OCI-LY3 (cell line): ENCODE measurements around the gene SUMO4.

ENCODE experiments used
- EZH2phosphoT487 ChIP-seq: fragments of 200-600 bp; shearing (Covaris generic); IDR thresholded peaks from 2 replicates; pipeline ENCODE4 v1.6.1; 2018; ENCODE audit warnings: antibody characterized with exemption, mixed run types, low read depth
- TF ChIP-seq, protein P1 (sequence below): fragments of 200-600, 300-600 bp; sonication (generic); IDR thresholded peaks from 2 replicates; pipeline ENCODE4 v1.5.1; 2014; ENCODE audit warnings: antibody characterized with exemption, low read length, low read depth

DNA sequence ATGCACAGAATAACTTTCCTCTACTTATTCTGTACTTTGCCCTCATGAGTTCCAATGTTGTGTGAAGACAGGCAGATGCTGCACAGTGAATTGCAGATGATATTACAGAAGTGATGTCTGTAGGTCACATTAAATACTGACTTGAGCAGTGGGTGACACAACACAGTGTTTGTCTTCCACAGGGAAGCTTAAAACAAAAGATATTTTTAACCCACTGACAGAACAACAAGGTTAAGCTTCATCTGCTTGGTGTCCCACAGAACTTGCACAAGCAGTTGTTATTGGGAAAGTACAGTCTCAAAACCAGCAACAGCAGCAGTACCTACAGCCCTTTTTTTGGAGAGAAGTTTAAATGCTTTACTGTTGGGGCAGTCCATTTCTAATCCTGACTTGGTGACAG is 10.5 kb downstream of the SUMO4 start:
- TF ChIP-seq, protein P1, sequence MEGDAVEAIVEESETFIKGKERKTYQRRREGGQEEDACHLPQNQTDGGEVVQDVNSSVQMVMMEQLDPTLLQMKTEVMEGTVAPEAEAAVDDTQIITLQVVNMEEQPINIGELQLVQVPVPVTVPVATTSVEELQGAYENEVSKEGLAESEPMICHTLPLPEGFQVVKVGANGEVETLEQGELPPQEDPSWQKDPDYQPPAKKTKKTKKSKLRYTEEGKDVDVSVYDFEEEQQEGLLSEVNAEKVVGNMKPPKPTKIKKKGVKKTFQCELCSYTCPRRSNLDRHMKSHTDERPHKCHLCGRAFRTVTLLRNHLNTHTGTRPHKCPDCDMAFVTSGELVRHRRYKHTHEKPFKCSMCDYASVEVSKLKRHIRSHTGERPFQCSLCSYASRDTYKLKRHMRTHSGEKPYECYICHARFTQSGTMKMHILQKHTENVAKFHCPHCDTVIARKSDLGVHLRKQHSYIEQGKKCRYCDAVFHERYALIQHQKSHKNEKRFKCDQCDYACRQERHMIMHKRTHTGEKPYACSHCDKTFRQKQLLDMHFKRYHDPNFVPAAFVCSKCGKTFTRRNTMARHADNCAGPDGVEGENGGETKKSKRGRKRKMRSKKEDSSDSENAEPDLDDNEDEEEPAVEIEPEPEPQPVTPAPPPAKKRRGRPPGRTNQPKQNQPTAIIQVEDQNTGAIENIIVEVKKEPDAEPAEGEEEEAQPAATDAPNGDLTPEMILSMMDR = no peak
- no peak for TF ChIP-seq EZH2phosphoT487
